HUES48 (cell line): ENCODE data around the gene LUC7L2.
"Not testable (repeated sequence)": the region's sequence is repeated elsewhere in the genome, so short reads cannot be mapped to it uniquely, and the experiment has no call there.

Source experiments
- H3K27ac ChIP-seq: one replicate; pipeline ENCODE4 v1.7.0; 2013; ENCODE audit warnings: low read depth, low read length, inconsistent platforms
- H3K27me3 ChIP-seq: 2 replicates; pipeline ENCODE4 v1.6.1; 2013; ENCODE audit warnings: mild to moderate bottlenecking, low read length; ENCODE audit not compliant: control insufficient read depth, insufficient read depth
- H3K36me3 ChIP-seq: 2 replicates; pipeline ENCODE4 v1.6.1; 2013; ENCODE audit warnings: low read length; ENCODE audit not compliant: control insufficient read depth, insufficient read depth
- H3K4me1 ChIP-seq: 2 replicates; pipeline ENCODE4 v1.6.1; 2013; ENCODE audit warnings: mild to moderate bottlenecking, low read length; ENCODE audit not compliant: control insufficient read depth, insufficient read depth
- H3K4me3 ChIP-seq: 2 replicates; pipeline ENCODE4 v1.5.1; 2013; ENCODE audit warnings: mild to moderate bottlenecking, low read depth, low read length
- H3K9ac ChIP-seq: 2 replicates; pipeline ENCODE4 v1.6.1; 2013; ENCODE audit warnings: mild to moderate bottlenecking, low read depth, low read length, moderate library complexity
- H3K9me3 ChIP-seq: 2 replicates; pipeline ENCODE4 v1.6.1; 2013; ENCODE audit warnings: low read length; ENCODE audit not compliant: control insufficient read depth, insufficient read depth

LUC7L2 gene

GRCh38 chr7:139468281-139468680 lies 108.6 kb downstream of the LUC7L2 start:
- not testable (repeated sequence) for H3K27me3 ChIP-seq, H3K4me3 ChIP-seq, H3K9ac ChIP-seq, H3K9me3 ChIP-seq, H3K27ac ChIP-seq
- Histone ChIP-seq H3K4me1 (peaks cover 15% of the 10 kb centered on the region; the same call in 1 of the 2 replicates), H3K36me3 (peaks cover 19% of the 10 kb centered on the region; the same call in 1 of the 2 replicates)

GRCh38 chr7:139471740-139472353 lies 112.2 kb downstream of the LUC7L2 start:
- Histone ChIP-seq H3K4me3 (no peak overlapping the region), H3K9me3 (no peaks in the 10 kb centered on the region), H3K4me1 (peaks cover 15% of the 10 kb centered on the region; the same call in 1 of the 2 replicates), H3K27ac (no peak overlapping the region), H3K36me3 (peaks cover 30% of the 10 kb centered on the region; the same call in 1 of the 2 replicates), H3K9ac (no peak overlapping the region), H3K27me3 (no peaks in the 10 kb centered on the region)
